ENCODE data around the gene FOXD2.

The FOXD2 gene

DNA sequence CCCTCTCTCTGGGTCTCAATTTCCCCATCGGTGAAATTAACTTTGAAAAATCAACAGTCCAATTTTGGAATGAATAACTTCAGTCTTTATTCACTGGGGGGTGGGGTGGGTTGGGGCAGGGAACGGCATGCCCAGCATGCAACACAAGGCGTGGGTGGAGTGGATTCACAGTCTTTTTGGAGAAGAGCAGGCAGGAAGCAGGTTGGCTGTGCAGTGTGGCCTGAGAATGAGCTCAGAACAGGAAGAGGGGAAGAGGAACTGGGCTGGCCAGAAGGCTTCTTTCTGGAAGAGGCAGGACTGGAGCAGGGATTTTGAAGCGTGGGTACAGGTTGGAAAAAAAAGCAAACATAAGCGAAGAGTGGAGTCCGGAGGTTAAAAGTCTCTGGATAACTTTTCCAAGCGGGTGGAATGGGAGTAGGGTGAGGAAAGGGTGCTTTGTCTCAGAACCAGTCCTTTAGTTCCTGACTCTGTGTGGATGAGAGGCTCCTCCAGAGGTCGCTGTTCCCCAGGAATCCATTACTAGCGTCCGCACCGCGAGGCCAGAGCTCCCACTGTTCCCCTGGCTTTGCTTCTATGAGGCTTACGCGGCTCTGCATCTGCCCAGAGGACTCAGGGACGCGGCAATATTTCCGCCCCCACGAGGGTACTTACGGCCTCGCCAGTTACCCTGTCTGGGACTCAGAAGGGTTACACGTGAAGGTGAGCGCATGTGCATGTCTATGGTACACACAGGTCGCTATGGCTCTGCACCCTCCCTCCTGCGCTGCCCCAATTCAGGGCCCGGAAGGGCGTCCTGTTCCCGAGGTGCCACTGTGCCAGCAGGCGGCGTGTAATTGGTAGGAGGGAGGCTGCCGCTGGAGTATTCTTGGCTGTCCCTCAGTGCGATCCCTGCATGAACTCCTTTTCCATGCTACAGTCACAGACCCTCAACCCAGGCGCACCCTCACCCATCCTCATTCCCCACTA is 5.5 kb upstream of the FOXD2 start:
- Histone ChIP-seq H3K14ac (ENCODE audit: low read length) (no peak overlapping the region), H4K12ac (ENCODE audit: low read depth, low read length) (no peak overlapping the region), H3K4me1 (ENCODE audit: control insufficient read depth in 1 of 2, insufficient read depth in 2 of 2, low read length in 2 of 2) (peaks cover 7 to 18% of the 10 kb centered on the region in 2 experiments), H2BK12ac (ENCODE audit: low read length) (no peak overlapping the region), H2BK120ac (ENCODE audit: insufficient read depth, low read length, poor library complexity) (no peak overlapping the region), H3K79me2 (ENCODE audit: control insufficient read depth, insufficient read depth, low read length, poor library complexity) (no peaks in the 10 kb centered on the region), H3K27me3 (ENCODE audit: insufficient read depth, low read length) (peaks cover 61% of the 10 kb centered on the region), H2AFZ (ENCODE audit: insufficient read depth, low read length, poor library complexity) (no peak overlapping the region), H3K4me2 (ENCODE audit: low read length) (peak overlapping the region; percentile 38), H3K18ac (ENCODE audit: low read length) (no peak overlapping the region), H4K91ac (ENCODE audit: low read depth, low read length) (no peak overlapping the region), H4K8ac (ENCODE audit: low read depth, low read length) (no peak overlapping the region), H3K9me3 (ENCODE audit: insufficient read depth, low read depth, low read length) (peaks cover 3% of the 10 kb centered on the region), H3K4me3 (ENCODE audit: low read depth, low read length) (no peak overlapping the region), H2AK5ac (ENCODE audit: low read length) (no peak overlapping the region), H2BK5ac (ENCODE audit: low read depth, low read length, poor library complexity) (no peak overlapping the region), H3K36me3 (ENCODE audit: control insufficient read depth in 1 of 2, insufficient read depth in 2 of 2, low read length in 2 of 2) (no peaks in the 10 kb centered on the region), H3K79me1 (ENCODE audit: low read length) (no peaks in the 10 kb centered on the region), H3K27ac (ENCODE audit: low read depth, low read length) (no peak overlapping the region), H3K9ac (ENCODE audit: low read length) (no peak overlapping the region), H3K23ac (ENCODE audit: low read length) (no peak overlapping the region), H3K4ac (ENCODE audit: low read depth, low read length) (no peak overlapping the region)
- peak in 1 of 2 donors; percentile 53 for DNase-seq
- WGBS (ENCODE audit: extremely low coverage, insufficient coverage, insufficient read length), result no CpG with 5 or more reads among the region's 32 CpGs

- Histone ChIP-seq H3K23ac (ENCODE audit: low read length) (no peak overlapping the region), H3K79me1 (ENCODE audit: low read length) (no peaks in the 10 kb centered on the region), H3K4me3 (ENCODE audit: low read depth, low read length) (no peak overlapping the region), H4K8ac (ENCODE audit: low read depth, low read length) (no peak overlapping the region), H2AK5ac (ENCODE audit: low read length) (no peak overlapping the region), H2BK12ac (ENCODE audit: low read length) (no peak overlapping the region), H3K4me1 (ENCODE audit: control insufficient read depth in 1 of 2, insufficient read depth in 2 of 2, low read length in 2 of 2) (peaks cover 9 to 19% of the 10 kb centered on the region in 2 experiments), H3K4ac (ENCODE audit: low read depth, low read length) (no peak overlapping the region), H4K91ac (ENCODE audit: low read depth, low read length) (no peak overlapping the region), H3K4me2 (ENCODE audit: low read length) (peak overlapping the region; percentile 38), H3K18ac (ENCODE audit: low read length) (no peak overlapping the region), H2AFZ (ENCODE audit: insufficient read depth, low read length, poor library complexity) (no peak overlapping the region), H3K36me3 (ENCODE audit: control insufficient read depth in 1 of 2, insufficient read depth in 2 of 2, low read length in 2 of 2) (no peaks in the 10 kb centered on the region), H3K27me3 (ENCODE audit: insufficient read depth, low read length) (peaks cover 65% of the 10 kb centered on the region), H3K9ac (ENCODE audit: low read length) (no peak overlapping the region), H3K27ac (ENCODE audit: low read depth, low read length) (no peak overlapping the region), H4K12ac (ENCODE audit: low read depth, low read length) (no peak overlapping the region), H3K79me2 (ENCODE audit: control insufficient read depth, insufficient read depth, low read length, poor library complexity) (no peaks in the 10 kb centered on the region), H2BK120ac (ENCODE audit: insufficient read depth, low read length, poor library complexity) (no peak overlapping the region), H3K9me3 (ENCODE audit: insufficient read depth, low read depth, low read length) (peaks cover 3% of the 10 kb centered on the region), H2BK5ac (ENCODE audit: low read depth, low read length, poor library complexity) (no peak overlapping the region), H3K14ac (ENCODE audit: low read length) (no peak overlapping the region)
- DNase-seq, result no peak
- no CpG with 5 or more reads among the region's 17 CpGs for WGBS (ENCODE audit: extremely low coverage, insufficient coverage, insufficient read length)
Observed at GRCh38 chr1:47433037-47433421, 4.8 kb upstream of the FOXD2 start.

DNA sequence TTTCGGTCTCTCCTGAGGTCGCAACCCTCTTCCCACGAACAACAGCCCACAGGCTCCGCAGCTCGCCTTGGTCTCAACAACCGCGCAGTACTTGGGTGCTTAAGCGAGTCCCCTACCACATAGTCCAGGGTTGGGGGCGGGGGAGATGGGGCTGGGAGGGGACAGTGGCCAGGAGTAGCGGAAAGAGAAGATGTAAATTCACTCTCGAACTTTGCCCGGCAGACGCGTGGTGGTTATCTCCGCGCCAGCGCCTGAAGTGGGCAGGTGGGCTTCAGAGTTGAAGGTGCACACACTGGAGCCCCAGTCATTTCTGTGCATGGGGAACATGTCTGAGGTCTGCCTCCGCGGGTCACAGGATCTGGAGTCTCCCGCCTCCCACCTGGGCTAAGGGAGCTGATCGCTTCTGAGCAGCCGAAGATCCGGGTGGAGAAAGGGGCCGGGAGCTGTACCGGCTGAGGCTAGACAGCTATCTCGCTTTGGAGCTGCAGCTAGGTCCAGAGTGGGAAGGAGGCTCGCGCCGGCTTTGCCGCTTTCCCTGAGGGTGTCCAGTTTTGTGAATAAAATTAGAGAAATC is 4.3 kb upstream of the FOXD2 start:
- no peak overlapping the region for H3K4me3 ChIP-seq (ENCODE audit: low read depth, low read length)

DNA sequence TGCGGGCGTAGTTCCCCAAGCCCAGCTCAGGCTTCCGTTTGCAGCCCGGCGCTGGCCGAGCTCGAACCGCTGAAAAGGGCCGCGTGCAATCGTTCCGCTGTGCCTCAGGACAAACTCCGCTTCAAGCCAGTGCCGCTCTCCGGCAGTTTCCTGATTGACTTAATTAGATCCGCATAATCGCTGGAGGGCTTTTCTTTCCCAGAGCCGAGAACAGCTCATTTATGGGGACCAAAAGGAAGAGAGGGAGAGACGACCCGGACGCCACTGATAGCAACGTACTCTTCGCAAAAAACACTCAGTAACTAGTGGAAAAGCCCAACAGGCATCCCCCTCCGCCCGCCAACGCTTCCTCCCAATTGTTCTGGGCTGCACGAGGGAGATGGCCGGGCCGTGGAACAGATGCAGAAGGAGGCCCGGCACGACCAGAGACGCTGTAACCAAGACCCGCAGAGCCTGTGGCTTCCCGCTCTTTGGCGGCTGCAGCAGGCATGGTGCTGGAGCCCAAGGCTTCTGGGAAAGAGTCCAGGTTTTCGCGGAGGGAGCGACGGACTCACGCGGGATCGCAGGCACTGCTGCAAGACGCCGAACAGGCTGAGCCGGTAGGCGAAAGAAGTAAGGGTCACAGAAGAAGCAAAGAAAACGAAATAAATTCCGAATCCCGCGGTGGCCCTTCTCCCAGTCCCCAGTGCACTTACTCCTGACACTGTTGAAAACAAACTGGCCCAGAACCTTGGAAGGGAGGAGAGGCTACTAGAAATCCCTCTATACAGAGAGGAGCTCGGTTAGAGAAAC is 3.6 kb upstream of the FOXD2 start:
- Histone ChIP-seq H3K4me2 (ENCODE audit: low read length) (peak overlapping the region; percentile 20), H3K4ac (ENCODE audit: low read depth, low read length) (no peak overlapping the region), H2AK5ac (ENCODE audit: low read length) (no peak overlapping the region), H2BK5ac (ENCODE audit: low read depth, low read length, poor library complexity) (no peak overlapping the region), H2BK12ac (ENCODE audit: low read length) (no peak overlapping the region), H3K23ac (ENCODE audit: low read length) (no peak overlapping the region), H2BK120ac (ENCODE audit: insufficient read depth, low read length, poor library complexity) (no peak overlapping the region), H3K27ac (ENCODE audit: low read depth, low read length) (no peak overlapping the region), H3K9ac (ENCODE audit: low read length) (no peak overlapping the region), H3K36me3 (ENCODE audit: control insufficient read depth in 1 of 2, insufficient read depth in 2 of 2, low read length in 2 of 2) (no peaks in the 10 kb centered on the region), H3K27me3 (ENCODE audit: insufficient read depth, low read length) (peaks cover 65% of the 10 kb centered on the region), H3K18ac (ENCODE audit: low read length) (no peak overlapping the region), H4K8ac (ENCODE audit: low read depth, low read length) (no peak overlapping the region), H4K12ac (ENCODE audit: low read depth, low read length) (no peak overlapping the region), H3K9me3 (ENCODE audit: insufficient read depth, low read depth, low read length) (peaks cover 3% of the 10 kb centered on the region), H3K14ac (ENCODE audit: low read length) (no peak overlapping the region), H3K79me2 (ENCODE audit: control insufficient read depth, insufficient read depth, low read length, poor library complexity) (no peaks in the 10 kb centered on the region), H3K4me3 (ENCODE audit: low read depth, low read length) (no peak overlapping the region), H3K79me1 (ENCODE audit: low read length) (no peaks in the 10 kb centered on the region), H2AFZ (ENCODE audit: insufficient read depth, low read length, poor library complexity) (peak overlapping the region; percentile 17), H3K4me1 (ENCODE audit: control insufficient read depth in 1 of 2, insufficient read depth in 2 of 2, low read length in 2 of 2) (peaks cover 10 to 19% of the 10 kb centered on the region in 2 experiments), H4K91ac (ENCODE audit: low read depth, low read length) (no peak overlapping the region)
- peak in 1 of 2 donors; percentile 44 for DNase-seq
- no CpG with 5 or more reads among the region's 51 CpGs for WGBS (ENCODE audit: extremely low coverage, insufficient coverage, insufficient read length)

More for the DNA sequence above, 4.3 kb upstream of the FOXD2 start:
- Histone ChIP-seq H4K12ac (ENCODE audit: low read depth, low read length) (no peak overlapping the region), H3K79me1 (ENCODE audit: low read length) (no peaks in the 10 kb centered on the region), H4K8ac (ENCODE audit: low read depth, low read length) (no peak overlapping the region), H2BK5ac (ENCODE audit: low read depth, low read length, poor library complexity) (no peak overlapping the region), H3K14ac (ENCODE audit: low read length) (no peak overlapping the region), H4K91ac (ENCODE audit: low read depth, low read length) (no peak overlapping the region), H3K18ac (ENCODE audit: low read length) (no peak overlapping the region), H3K79me2 (ENCODE audit: control insufficient read depth, insufficient read depth, low read length, poor library complexity) (no peaks in the 10 kb centered on the region), H3K27ac (ENCODE audit: low read depth, low read length) (no peak overlapping the region), H3K4me2 (ENCODE audit: low read length) (peak overlapping the region; percentile 39), H3K23ac (ENCODE audit: low read length) (no peak overlapping the region), H2AK5ac (ENCODE audit: low read length) (no peak overlapping the region), H3K27me3 (ENCODE audit: insufficient read depth, low read length) (peaks cover 64% of the 10 kb centered on the region), H2AFZ (ENCODE audit: insufficient read depth, low read length, poor library complexity) (no peak overlapping the region), H3K4me1 (ENCODE audit: control insufficient read depth in 1 of 2, insufficient read depth in 2 of 2, low read length in 2 of 2) (peaks cover 10 to 19% of the 10 kb centered on the region in 2 experiments), H3K4ac (ENCODE audit: low read depth, low read length) (no peak overlapping the region), H3K9me3 (ENCODE audit: insufficient read depth, low read depth, low read length) (peaks cover 3% of the 10 kb centered on the region), H3K36me3 (ENCODE audit: control insufficient read depth in 1 of 2, insufficient read depth in 2 of 2, low read length in 2 of 2) (no peaks in the 10 kb centered on the region), H2BK120ac (ENCODE audit: insufficient read depth, low read length, poor library complexity) (no peak overlapping the region), H2BK12ac (ENCODE audit: low read length) (no peak overlapping the region), H3K9ac (ENCODE audit: low read length) (no peak overlapping the region)
- WGBS (ENCODE audit: extremely low coverage, insufficient coverage, insufficient read length), result no CpG with 5 or more reads among the region's 30 CpGs
- no peak for DNase-seq

Data from trophoblast cell (in vitro differentiated cells and primary cell).